ENCODE measurements around the gene NGRN.

Gene NGRN

GRCh38 chr15:90320062-90320884, 54.8 kb downstream of the NGRN start:
- peak; percentile 11 to 41 (median 23) for DNase-seq

DNA sequence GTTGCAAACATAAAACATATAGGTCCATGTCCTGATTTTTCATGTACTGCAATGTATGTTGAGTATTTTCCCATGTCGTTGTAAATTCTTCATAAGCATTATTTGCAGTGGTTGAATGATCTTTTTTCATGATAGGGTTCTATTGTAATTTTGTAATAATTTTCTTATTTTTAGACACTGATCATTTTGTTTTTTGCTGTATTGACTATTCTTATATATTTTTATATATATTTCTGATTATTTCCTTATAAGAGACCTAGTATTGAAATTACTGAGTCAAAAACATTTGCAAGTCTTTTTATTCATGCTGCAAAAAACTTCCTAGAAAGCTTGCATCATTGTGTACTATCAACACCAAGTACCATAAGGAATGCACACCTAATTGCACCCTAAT, 55.4 kb downstream of the NGRN start:
- no peak for DNase-seq
